ENCODE data around the gene BICD1.

BICD1 gene

DNA sequence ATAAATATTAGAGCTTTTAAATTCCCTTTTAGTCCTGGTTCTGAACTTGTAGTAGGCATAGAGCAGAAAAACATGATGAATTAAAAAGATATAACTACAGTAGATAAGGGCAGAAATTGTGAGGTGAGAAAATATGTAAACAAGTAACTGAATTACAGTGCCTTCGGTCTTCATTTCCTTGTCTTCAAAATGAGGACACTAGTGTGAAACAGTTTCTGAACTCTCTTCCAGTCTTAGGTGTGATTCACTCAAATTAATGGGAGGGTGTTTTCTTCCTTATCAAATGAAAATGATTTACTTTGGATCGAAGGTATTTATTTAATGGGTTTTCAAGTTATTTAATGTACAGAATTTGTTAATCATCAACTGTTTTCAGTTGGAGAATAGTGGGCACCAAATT, 294.2 kb downstream of the BICD1 start:
- no peak for DNase-seq (ENCODE audit: low read depth in 2 of 2)

DNA sequence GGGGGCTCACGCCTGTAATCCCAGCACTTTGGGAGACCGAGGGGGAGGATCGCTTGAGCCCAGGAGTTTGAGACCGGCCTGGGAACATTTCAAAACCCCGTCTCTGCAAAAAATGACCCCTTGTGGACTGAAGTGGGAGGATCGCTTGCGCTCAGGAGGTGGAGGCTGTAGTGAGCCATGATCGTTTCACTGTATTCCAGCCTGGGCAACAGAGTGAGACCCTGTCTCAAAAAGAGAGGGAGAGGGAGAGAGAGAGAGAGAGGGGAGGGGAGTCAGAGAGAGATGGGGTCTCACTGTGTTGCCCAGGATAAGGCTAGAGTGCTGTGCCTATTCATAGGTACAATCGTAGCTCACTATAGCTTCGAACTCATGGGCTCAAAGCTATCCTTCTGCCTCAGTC, 295.5 kb downstream of the BICD1 start:
- no peak for DNase-seq (ENCODE audit: low read depth in 2 of 2)

DNA sequence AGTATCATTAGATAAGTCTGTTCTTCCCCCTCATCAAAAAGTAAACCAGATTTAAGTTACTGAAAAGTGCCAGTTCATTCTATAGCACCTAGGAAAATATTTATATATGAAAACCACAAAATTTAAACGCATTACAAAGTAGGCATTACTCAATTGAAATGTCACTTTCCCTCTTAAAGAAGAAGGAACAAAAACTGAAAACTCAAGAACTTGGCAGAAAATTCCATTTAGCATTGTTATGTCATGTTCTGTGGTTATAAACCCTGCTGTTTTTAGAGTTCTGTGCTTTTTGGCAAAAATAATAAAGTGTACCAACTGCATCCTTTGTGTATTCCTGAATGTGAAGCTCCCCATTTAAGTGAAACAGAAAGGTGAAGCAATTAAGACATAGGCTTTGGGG, 296.3 kb downstream of the BICD1 start:
- DNase-seq (ENCODE audit: low read depth in 2 of 2): no peak

DNA sequence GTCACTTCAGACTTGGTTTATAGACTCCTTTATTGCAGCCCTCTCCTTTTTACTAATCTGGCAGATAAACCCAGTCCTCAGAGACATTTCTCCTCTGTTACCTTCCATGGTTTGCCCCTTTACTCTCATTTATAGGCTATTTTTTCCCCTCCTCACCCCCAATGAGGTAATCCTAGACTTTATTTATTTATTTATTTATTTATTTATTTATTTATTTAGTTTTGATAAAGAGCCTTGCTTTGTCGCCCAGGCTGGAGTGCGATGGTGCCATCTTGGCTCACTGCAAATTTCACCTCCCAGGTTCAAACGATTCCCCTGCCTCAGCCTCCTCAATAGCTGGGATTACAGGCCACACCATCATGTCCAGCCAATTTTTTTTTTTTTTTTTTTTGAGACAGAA, 301.1 kb downstream of the BICD1 start:
- DNase-seq (ENCODE audit: low read depth in 2 of 2): no peak

DNA sequence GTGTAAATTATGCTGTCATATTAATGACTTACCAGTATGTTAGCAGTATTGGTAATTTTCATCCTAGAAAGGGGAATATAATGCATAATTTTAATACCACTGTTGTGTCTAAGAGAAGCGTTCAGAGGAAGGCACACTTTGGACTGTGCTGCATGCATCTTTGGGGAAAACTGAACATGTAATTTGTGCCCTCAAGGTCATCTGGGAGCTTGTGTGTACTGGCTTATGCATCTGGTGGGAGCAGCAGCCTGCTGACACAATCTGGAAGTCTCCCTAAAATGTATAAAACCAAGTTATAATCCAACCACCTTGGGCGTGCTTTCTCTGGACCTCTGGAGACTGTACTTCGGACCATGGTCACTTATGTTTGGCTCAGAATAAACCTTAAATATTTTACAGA, 306.8 kb downstream of the BICD1 start:
- no peak for DNase-seq (ENCODE audit: low read depth in 2 of 2)

DNA sequence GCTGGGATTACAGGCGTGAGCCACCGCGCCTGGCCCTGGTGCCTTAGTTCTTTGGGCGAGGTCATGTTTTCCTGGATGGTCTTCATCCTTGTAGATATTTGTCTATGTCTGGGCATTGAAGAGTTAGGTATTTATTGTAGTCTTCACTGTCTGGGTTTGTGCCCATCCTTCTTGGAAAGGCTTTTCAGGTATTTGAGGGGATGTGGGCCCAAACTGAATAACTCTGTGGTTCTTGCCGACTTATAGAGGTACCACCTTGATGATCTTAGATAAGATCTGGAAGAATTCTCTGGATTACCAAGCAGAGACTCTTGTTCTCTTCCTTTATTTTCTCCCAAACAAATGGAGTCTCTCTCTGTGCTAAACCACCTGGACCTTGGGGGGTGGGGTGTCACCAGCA, 311.6 kb downstream of the BICD1 start:
- DNase-seq (ENCODE audit: low read depth in 2 of 2): no peak

DNA sequence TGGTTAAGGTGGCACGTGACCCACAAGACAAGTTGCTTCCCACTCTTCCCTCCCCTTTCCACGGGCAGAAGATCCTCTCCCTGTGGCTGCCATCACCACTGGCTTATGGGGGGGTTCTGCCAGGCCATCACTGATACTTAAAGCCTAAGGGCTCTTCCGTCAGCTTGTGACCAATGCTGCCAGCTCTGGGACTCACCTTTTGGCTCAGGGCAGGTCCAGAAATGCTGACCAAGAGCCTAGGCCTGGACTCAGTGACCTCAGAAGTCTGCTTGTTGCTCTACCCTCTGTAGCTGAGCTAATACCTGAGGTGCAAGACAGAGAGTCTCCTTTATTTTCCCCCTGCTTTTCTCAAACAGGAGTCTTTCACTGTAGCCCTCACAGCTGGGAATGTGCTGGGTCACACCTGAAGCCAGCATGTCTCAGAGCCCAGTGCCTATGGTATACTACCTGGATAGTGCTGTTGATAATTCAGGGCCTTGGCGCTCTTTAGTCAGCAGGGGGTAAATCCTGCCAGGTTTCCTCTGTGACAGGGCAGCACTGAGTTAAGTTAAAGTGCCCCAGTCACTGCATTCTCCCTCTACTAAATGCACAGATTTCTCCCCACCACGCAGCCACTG, 312.4 kb downstream of the BICD1 start:
- DNase-seq (ENCODE audit: low read depth in 2 of 2): no peak

DNA sequence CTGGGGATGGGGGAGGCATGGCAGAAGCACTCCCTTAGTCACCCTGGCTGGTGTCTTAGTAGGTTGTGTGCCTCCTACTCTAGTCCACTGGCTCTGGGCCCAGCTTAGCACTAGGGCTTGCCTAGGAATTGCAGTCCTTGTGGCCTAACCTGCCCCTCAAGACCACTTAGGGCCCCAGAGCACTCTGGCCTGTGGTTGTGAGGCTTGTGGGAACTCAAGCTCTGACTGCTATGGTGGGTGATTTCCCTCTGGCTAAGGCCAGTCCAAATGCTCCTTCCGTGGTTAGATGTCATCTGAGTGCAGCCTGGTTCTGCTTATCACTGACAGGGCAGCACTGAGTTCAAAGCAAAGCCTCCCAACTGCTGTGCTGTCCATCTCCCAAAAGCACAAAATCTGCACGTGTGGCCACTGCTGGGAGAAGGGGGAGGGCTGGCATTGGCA, 312.9 kb downstream of the BICD1 start:
- no peak for DNase-seq (ENCODE audit: low read depth in 2 of 2)

DNA sequence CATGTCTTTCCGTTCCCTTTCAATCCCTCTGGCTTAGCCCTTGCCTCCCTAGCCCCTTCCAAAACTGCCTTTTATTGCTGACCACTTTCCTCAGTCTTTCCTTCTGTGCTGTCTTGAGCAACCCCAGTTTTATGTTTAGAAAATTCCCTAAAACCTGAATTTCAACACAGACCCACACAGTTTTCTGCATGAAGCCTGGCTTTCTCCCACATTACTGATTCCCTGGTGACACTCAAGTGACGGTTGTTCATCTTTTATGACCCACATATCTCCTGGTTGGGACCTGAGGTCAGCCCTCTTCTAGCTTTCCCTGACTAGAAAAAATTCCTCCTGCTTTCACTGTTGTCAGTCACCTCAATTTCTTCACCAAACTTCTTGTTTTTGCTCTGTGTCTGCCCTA, 313.7 kb downstream of the BICD1 start:
- no peak for DNase-seq (ENCODE audit: low read depth in 2 of 2)

DNA sequence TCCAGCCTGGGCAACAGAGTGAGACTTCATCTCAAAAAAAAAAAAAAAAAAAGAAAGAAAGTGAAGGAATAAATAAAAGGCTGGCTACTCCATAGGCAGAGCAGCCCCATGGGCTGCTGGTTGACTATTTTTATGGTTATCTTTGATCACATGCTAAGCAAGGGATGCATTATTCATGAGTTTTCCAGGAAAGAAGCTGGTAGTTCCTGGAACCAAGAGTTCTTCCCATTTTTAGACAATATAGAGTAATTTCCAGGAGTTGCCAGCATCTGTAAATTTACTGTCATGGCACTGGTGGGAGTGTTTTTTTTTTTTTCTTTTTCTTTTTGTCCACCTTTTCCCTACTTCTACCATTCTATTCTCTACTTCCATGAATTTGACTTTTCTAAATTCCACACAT, 316.9 kb downstream of the BICD1 start:
- no peak for DNase-seq (ENCODE audit: low read depth in 2 of 2)

DNA sequence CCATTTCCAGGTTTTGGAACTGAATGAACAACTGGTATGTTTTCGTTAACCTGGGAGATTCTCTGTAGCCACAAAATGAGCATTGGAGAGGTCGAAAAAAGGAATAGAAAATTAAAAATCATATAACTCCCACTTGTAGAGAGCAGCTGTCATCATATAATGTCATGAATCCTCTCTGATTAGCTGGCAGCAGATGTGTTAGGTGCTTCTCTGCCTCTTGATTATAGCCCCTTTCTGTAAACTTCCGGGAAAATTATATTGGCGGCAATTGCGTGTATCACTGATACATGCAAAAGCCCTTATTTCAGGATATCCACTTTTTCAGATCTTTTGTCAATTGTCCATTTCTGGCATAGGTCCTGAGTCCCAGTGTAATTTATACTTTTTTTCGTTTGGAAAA, 324.4 kb downstream of the BICD1 start:
- no peak for DNase-seq (ENCODE audit: low read depth in 2 of 2)

Data from fibroblast of skin of left biceps (primary cell).